ENCODE results near the gene WDR82.

DNA sequence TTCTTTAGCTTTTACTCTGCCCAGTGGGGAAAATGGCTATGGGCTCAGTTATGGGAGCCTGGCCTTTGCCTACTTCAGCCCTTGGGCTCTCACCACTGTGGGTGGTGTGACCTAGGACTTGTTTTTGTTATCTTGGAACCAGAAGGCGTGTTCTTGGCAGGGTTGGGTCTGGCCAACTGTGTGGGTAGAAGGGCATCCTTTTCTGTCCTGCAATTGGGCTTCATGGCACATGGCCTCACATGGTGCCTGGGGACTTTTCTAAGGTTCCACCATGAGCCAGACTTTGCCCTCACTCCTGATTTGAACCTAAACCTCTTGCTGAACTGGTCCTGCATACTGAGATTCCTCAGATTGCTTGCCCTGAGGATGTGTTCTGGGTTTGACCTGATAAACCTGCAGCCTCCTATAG lies 10.9 kb upstream of the WDR82 start:
- TF ChIP-seq, protein P1, sequence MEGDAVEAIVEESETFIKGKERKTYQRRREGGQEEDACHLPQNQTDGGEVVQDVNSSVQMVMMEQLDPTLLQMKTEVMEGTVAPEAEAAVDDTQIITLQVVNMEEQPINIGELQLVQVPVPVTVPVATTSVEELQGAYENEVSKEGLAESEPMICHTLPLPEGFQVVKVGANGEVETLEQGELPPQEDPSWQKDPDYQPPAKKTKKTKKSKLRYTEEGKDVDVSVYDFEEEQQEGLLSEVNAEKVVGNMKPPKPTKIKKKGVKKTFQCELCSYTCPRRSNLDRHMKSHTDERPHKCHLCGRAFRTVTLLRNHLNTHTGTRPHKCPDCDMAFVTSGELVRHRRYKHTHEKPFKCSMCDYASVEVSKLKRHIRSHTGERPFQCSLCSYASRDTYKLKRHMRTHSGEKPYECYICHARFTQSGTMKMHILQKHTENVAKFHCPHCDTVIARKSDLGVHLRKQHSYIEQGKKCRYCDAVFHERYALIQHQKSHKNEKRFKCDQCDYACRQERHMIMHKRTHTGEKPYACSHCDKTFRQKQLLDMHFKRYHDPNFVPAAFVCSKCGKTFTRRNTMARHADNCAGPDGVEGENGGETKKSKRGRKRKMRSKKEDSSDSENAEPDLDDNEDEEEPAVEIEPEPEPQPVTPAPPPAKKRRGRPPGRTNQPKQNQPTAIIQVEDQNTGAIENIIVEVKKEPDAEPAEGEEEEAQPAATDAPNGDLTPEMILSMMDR (IDR thresholded peaks at IDR 0.05), result no peak
- TF ChIP-seq POLR2A (IDR thresholded peaks at IDR 0.05), result no peak
